Amygdala (tissue), 56 donors: Measurements from ENCODE around the gene SEPTIN5.

Source experiments
- DNase-seq, 56 donors: peaks; one replicate each; lab custom pipeline; 2025; lab: John Stamatoyannopoulos, UW

The SEPTIN5 gene

GRCh38 chr22:19766511-19767426 lies 52.5 kb downstream of the SEPTIN5 start:
- no peak for DNase-seq

- DNase-seq, result no peak
These were observed 53.4 kb downstream of the SEPTIN5 start for GRCh38 chr22:19767427-19768341.

- no peak for DNase-seq
These were observed 55.1 kb downstream of the SEPTIN5 start for GRCh38 chr22:19769393-19769715.

GRCh38 chr22:19770349-19771220 lies 56.3 kb downstream of the SEPTIN5 start:
- DNase-seq, result no peak

GRCh38 chr22:19772422-19772672 lies 58.0 kb downstream of the SEPTIN5 start:
- DNase-seq, result no peak
